Measurements from ENCODE around the gene FGF14.

Gene FGF14

GRCh38 chr13:102312841-102313240 is 89.0 kb downstream of the FGF14 start:
- 100% methylated on average over 1 of the region's 4 CpGs for WGBS (ENCODE audit: insufficient coverage)
- CTCF ChIA-PET: no interaction called here
- H3K4me1 ChIP-seq (ENCODE audit: control extremely low read depth in 1 of 4, control insufficient read depth in 4 of 4, insufficient read depth in 4 of 4, low read length in 3 of 4): no peaks in the 10 kb centered on the region
- no peaks in the 10 kb centered on the region for H3K9me3 ChIP-seq (ENCODE audit: control extremely low read depth in 1 of 5, control insufficient read depth in 4 of 5, insufficient read depth in 2 of 5, low read depth in 1 of 5, low read length in 4 of 5)
- H3K4me3 ChIP-seq (ENCODE audit: control insufficient read depth in 1 of 7, extremely low read depth in 1 of 7, insufficient read depth in 4 of 7, low read depth in 2 of 7, low read length in 6 of 7): no peak overlapping the region
- no peaks in the 10 kb centered on the region for H3K36me3 ChIP-seq (ENCODE audit: control insufficient read depth in 4 of 4, insufficient read depth in 4 of 4, low read length in 3 of 4)
- POLR2A ChIA-PET: no interaction called here
- no peak overlapping the region for H3K27ac ChIP-seq (ENCODE audit: insufficient read depth in 1 of 2, low read depth in 1 of 2, low read length in 2 of 2, poor library complexity in 1 of 2, severe bottlenecking in 2 of 2)
- DNase-seq: no peak
- no peaks in the 10 kb centered on the region for H3K27me3 ChIP-seq (replicated peaks in 2 of 5; ENCODE audit: control insufficient read depth in 4 of 5, insufficient read depth in 5 of 5, low read length in 4 of 5)

- Histone ChIP-seq H3K36me3 (ENCODE audit: control insufficient read depth in 4 of 4, insufficient read depth in 4 of 4, low read length in 3 of 4) (no peaks in the 10 kb centered on the region), H3K27me3 (replicated peaks in 2 of 5; ENCODE audit: control insufficient read depth in 4 of 5, insufficient read depth in 5 of 5, low read length in 4 of 5) (no peaks in the 10 kb centered on the region), H3K27ac (ENCODE audit: insufficient read depth in 1 of 2, low read depth in 1 of 2, low read length in 2 of 2, poor library complexity in 1 of 2, severe bottlenecking in 2 of 2) (no peak overlapping the region), H3K4me3 (ENCODE audit: control insufficient read depth in 1 of 7, extremely low read depth in 1 of 7, insufficient read depth in 4 of 7, low read depth in 2 of 7, low read length in 6 of 7) (no peak overlapping the region), H3K9me3 (ENCODE audit: control extremely low read depth in 1 of 5, control insufficient read depth in 4 of 5, insufficient read depth in 2 of 5, low read depth in 1 of 5, low read length in 4 of 5) (no peaks in the 10 kb centered on the region), H3K4me1 (ENCODE audit: control extremely low read depth in 1 of 4, control insufficient read depth in 4 of 4, insufficient read depth in 4 of 4, low read length in 3 of 4) (no peaks in the 10 kb centered on the region)
- WGBS (ENCODE audit: insufficient coverage): 100% methylated on average over 1 of the region's 3 CpGs
- POLR2A ChIA-PET: interaction anchor here (0.6 kb wide), 1 partner anchor 14 kb away, joined by 3 read pairs; no protein-coding TSS in a partner anchor
- CTCF ChIA-PET: interaction anchor here (0.8 kb wide), 1 partner anchor 11 kb away, joined by 3 read pairs; no protein-coding TSS in a partner anchor
- DNase-seq: no peak
These were observed 89.9 kb downstream of the FGF14 start for GRCh38 chr13:102311901-102312300.

DNA sequence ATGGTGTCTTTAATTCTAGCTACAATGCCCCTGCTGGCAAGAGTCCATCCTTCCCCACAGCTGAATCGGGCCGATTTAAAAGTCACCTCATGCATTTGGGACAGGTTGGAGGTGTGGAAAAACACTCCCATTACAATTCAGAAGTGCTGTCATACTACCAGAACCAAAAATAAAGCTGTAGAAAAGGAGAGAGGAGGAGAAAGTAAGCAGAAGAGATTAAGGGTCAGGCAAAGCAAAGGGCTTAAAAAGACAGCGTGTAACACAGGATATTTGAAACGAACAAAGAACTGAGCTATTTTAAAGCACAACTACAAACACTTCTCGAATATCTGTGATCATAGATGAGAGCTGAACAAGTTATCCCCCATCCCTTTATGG is 90.4 kb downstream of the FGF14 start:
- H3K4me3 ChIP-seq (ENCODE audit: control insufficient read depth in 1 of 7, extremely low read depth in 1 of 7, insufficient read depth in 4 of 7, low read depth in 2 of 7, low read length in 6 of 7): no peak overlapping the region
- 80% methylated on average over 2 of the region's 5 CpGs for WGBS (ENCODE audit: insufficient coverage)
- no peaks in the 10 kb centered on the region for H3K27me3 ChIP-seq (replicated peaks in 2 of 5; ENCODE audit: control insufficient read depth in 4 of 5, insufficient read depth in 5 of 5, low read length in 4 of 5)
- CTCF ChIA-PET: interaction anchor here (0.8 kb wide), 1 partner anchor 12 kb away, joined by 3 read pairs; no protein-coding TSS in a partner anchor
- H3K4me1 ChIP-seq (ENCODE audit: control extremely low read depth in 1 of 4, control insufficient read depth in 4 of 4, insufficient read depth in 4 of 4, low read length in 3 of 4): no peaks in the 10 kb centered on the region
- H3K9me3 ChIP-seq (ENCODE audit: control extremely low read depth in 1 of 5, control insufficient read depth in 4 of 5, insufficient read depth in 2 of 5, low read depth in 1 of 5, low read length in 4 of 5): no peaks in the 10 kb centered on the region
- POLR2A ChIA-PET: no interaction called here
- no peaks in the 10 kb centered on the region for H3K36me3 ChIP-seq (ENCODE audit: control insufficient read depth in 4 of 4, insufficient read depth in 4 of 4, low read length in 3 of 4)
- DNase-seq: no peak
- H3K27ac ChIP-seq (ENCODE audit: insufficient read depth in 1 of 2, low read depth in 1 of 2, low read length in 2 of 2, poor library complexity in 1 of 2, severe bottlenecking in 2 of 2): no peak overlapping the region

DNA sequence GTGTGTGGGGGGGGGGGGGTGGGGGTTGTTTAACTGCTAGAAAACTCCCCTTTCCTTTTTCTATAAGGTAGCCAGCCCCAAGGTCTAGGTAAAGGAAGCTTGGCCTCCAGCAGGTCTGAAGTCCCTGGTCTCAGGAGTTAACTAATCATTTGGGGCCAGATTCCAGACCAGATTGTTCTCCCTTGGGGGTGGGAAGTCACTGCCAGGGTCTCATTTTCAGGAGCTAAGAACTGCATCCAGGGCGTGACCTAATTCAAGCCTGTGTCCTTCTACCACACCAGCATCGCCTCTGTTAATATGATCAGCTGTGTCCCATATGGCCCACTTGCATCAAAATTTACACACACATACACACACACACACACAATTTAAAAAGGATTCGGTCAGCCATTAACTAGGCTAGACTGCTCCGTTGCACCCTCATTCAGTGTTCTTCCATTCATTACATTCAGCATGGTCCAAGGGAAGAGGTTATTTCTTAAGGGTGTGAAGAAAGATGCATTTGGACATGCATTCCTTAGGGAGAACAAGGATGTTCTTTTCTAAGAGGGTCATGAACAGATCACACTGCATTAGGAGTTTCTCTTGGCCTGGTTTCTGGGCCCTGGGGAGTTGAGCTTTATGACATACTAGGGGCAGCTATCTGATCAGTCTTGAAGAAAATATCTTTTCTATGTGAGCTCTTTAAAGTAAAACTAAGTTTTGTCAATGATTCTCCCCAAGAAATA is 91.0 kb downstream of the FGF14 start:
- no peak for DNase-seq
- H3K36me3 ChIP-seq (ENCODE audit: control insufficient read depth in 4 of 4, insufficient read depth in 4 of 4, low read length in 3 of 4): no peaks in the 10 kb centered on the region
- POLR2A ChIA-PET: no interaction called here
- 100% methylated on average over 3 of the region's 4 CpGs for WGBS (ENCODE audit: insufficient coverage)
- no peaks in the 10 kb centered on the region for H3K9me3 ChIP-seq (ENCODE audit: control extremely low read depth in 1 of 5, control insufficient read depth in 4 of 5, insufficient read depth in 2 of 5, low read depth in 1 of 5, low read length in 4 of 5)
- H3K4me3 ChIP-seq (ENCODE audit: control insufficient read depth in 1 of 7, extremely low read depth in 1 of 7, insufficient read depth in 4 of 7, low read depth in 2 of 7, low read length in 6 of 7): no peak overlapping the region
- no peak overlapping the region for H3K27ac ChIP-seq (ENCODE audit: insufficient read depth in 1 of 2, low read depth in 1 of 2, low read length in 2 of 2, poor library complexity in 1 of 2, severe bottlenecking in 2 of 2)
- H3K4me1 ChIP-seq (ENCODE audit: control extremely low read depth in 1 of 4, control insufficient read depth in 4 of 4, insufficient read depth in 4 of 4, low read length in 3 of 4): no peaks in the 10 kb centered on the region
- CTCF ChIA-PET: no interaction called here
- H3K27me3 ChIP-seq (replicated peaks in 2 of 5; ENCODE audit: control insufficient read depth in 4 of 5, insufficient read depth in 5 of 5, low read length in 4 of 5): no peaks in the 10 kb centered on the region

DNA sequence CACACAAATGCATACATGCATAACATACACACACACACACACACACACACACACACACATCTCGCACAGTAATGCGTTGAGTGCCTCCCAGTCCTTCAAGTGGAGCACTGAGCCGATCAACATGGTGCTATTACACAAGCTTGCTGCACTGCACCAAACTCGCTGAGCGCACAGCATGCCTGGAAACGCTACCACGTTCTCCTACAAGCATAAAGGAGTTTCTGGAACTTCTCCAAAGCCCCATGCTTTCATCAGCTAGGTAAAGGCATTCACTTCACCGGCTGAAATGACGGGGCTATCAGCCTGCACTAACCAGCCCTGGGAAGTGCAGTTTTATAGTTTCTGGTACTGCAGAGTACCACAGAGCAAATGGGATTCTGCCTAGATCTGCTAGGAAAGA is 92.7 kb downstream of the FGF14 start:
- WGBS (ENCODE audit: insufficient coverage): 94% methylated on average over 9 of the region's 9 CpGs
- no peak overlapping the region for H3K4me3 ChIP-seq (ENCODE audit: control insufficient read depth in 1 of 7, extremely low read depth in 1 of 7, insufficient read depth in 4 of 7, low read depth in 2 of 7, low read length in 6 of 7)
- no peaks in the 10 kb centered on the region for H3K9me3 ChIP-seq (ENCODE audit: control extremely low read depth in 1 of 5, control insufficient read depth in 4 of 5, insufficient read depth in 2 of 5, low read depth in 1 of 5, low read length in 4 of 5)
- ChIA-PET CTCF (no interaction called here), POLR2A (no interaction called here)
- no peaks in the 10 kb centered on the region for H3K4me1 ChIP-seq (ENCODE audit: control extremely low read depth in 1 of 4, control insufficient read depth in 4 of 4, insufficient read depth in 4 of 4, low read length in 3 of 4)
- no peak overlapping the region for H3K27ac ChIP-seq (ENCODE audit: insufficient read depth in 1 of 2, low read depth in 1 of 2, low read length in 2 of 2, poor library complexity in 1 of 2, severe bottlenecking in 2 of 2)
- H3K27me3 ChIP-seq (replicated peaks in 2 of 5; ENCODE audit: control insufficient read depth in 4 of 5, insufficient read depth in 5 of 5, low read length in 4 of 5): no peaks in the 10 kb centered on the region
- no peaks in the 10 kb centered on the region for H3K36me3 ChIP-seq (ENCODE audit: control insufficient read depth in 4 of 4, insufficient read depth in 4 of 4, low read length in 3 of 4)
- DNase-seq: no peak

- CTCF ChIA-PET: no interaction called here
These were observed 99.3 kb downstream of the FGF14 start for GRCh38 chr13:102302534-102302933.

DNA sequence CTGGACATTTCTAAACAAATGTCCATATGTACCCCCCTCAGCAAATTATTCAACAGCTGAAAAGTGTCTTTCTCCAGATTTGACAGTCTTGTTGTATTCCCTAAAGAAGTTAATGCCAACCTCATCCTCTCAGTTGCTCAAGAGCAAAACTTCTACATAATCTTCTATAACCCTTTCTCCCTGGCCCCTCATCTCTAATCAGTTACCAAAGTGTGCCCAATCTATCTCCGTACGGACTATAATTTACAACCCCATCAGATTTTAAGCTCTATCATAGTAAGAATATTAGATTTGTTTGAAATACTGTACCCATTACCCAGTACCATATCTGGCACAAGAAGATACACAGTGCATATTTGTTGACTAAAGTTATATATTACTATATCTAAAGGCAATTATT is 101.5 kb downstream of the FGF14 start:
- ChIA-PET POLR2A (no interaction called here), CTCF (no interaction called here)
- Histone ChIP-seq H3K4me3 (ENCODE audit: control insufficient read depth in 1 of 7, extremely low read depth in 1 of 7, insufficient read depth in 4 of 7, low read depth in 2 of 7, low read length in 6 of 7) (no peak overlapping the region), H3K4me1 (ENCODE audit: control extremely low read depth in 1 of 4, control insufficient read depth in 4 of 4, insufficient read depth in 4 of 4, low read length in 3 of 4) (no peaks in the 10 kb centered on the region), H3K27me3 (replicated peaks in 2 of 5; ENCODE audit: control insufficient read depth in 4 of 5, insufficient read depth in 5 of 5, low read length in 4 of 5) (no peaks in the 10 kb centered on the region), H3K27ac (ENCODE audit: insufficient read depth in 1 of 2, low read depth in 1 of 2, low read length in 2 of 2, poor library complexity in 1 of 2, severe bottlenecking in 2 of 2) (no peak overlapping the region), H3K36me3 (ENCODE audit: control insufficient read depth in 4 of 4, insufficient read depth in 4 of 4, low read length in 3 of 4) (no peaks in the 10 kb centered on the region), H3K9me3 (ENCODE audit: control extremely low read depth in 1 of 5, control insufficient read depth in 4 of 5, insufficient read depth in 2 of 5, low read depth in 1 of 5, low read length in 4 of 5) (no peaks in the 10 kb centered on the region)
- DNase-seq: no peak
- WGBS (ENCODE audit: insufficient coverage): no CpG with 5 or more reads among the region's 2 CpGs

More at GRCh38 chr13:102302534-102302933, 99.3 kb downstream of the FGF14 start:
- Histone ChIP-seq H3K36me3 (ENCODE audit: control insufficient read depth in 4 of 4, insufficient read depth in 4 of 4, low read length in 3 of 4) (no peaks in the 10 kb centered on the region), H3K4me1 (ENCODE audit: control extremely low read depth in 1 of 4, control insufficient read depth in 4 of 4, insufficient read depth in 4 of 4, low read length in 3 of 4) (no peaks in the 10 kb centered on the region), H3K27me3 (replicated peaks in 2 of 5; ENCODE audit: control insufficient read depth in 4 of 5, insufficient read depth in 5 of 5, low read length in 4 of 5) (no peaks in the 10 kb centered on the region), H3K4me3 (ENCODE audit: control insufficient read depth in 1 of 7, extremely low read depth in 1 of 7, insufficient read depth in 4 of 7, low read depth in 2 of 7, low read length in 6 of 7) (no peak overlapping the region), H3K27ac (ENCODE audit: insufficient read depth in 1 of 2, low read depth in 1 of 2, low read length in 2 of 2, poor library complexity in 1 of 2, severe bottlenecking in 2 of 2) (no peak overlapping the region), H3K9me3 (ENCODE audit: control extremely low read depth in 1 of 5, control insufficient read depth in 4 of 5, insufficient read depth in 2 of 5, low read depth in 1 of 5, low read length in 4 of 5) (no peaks in the 10 kb centered on the region)
- DNase-seq: no peak
- 100% methylated on average over 1 of the region's 1 CpG for WGBS (ENCODE audit: insufficient coverage)
- POLR2A ChIA-PET: no interaction called here
